IPS-18a (cell line): ENCODE measurements around the gene RNF175.

Source experiments
- H3K27ac ChIP-seq: one replicate; pipeline ENCODE4 v1.5.1; 2013; ENCODE audit warnings: low read length
- H3K27me3 ChIP-seq: one replicate; pipeline ENCODE4 v1.6.1; 2013; ENCODE audit warnings: mild to moderate bottlenecking, low read length; ENCODE audit not compliant: control insufficient read depth, insufficient read depth
- H3K36me3 ChIP-seq: one replicate; pipeline ENCODE4 v1.6.1; 2013; ENCODE audit warnings: low read depth, low read length; ENCODE audit not compliant: control insufficient read depth
- H3K4me1 ChIP-seq: one replicate; pipeline ENCODE4 v1.6.1; 2013; ENCODE audit warnings: low read depth, low read length; ENCODE audit not compliant: control insufficient read depth
- H3K4me3 ChIP-seq: one replicate; pipeline ENCODE4 v1.5.1; 2013; ENCODE audit warnings: low read length
- H3K9ac ChIP-seq: one replicate; pipeline ENCODE4 v1.6.1; 2013; ENCODE audit warnings: mild to moderate bottlenecking, low read length, moderate library complexity
- H3K9me3 ChIP-seq: one replicate; pipeline ENCODE4 v1.6.1; 2013; ENCODE audit warnings: low read depth, low read length; ENCODE audit not compliant: control insufficient read depth

The RNF175 gene

DNA sequence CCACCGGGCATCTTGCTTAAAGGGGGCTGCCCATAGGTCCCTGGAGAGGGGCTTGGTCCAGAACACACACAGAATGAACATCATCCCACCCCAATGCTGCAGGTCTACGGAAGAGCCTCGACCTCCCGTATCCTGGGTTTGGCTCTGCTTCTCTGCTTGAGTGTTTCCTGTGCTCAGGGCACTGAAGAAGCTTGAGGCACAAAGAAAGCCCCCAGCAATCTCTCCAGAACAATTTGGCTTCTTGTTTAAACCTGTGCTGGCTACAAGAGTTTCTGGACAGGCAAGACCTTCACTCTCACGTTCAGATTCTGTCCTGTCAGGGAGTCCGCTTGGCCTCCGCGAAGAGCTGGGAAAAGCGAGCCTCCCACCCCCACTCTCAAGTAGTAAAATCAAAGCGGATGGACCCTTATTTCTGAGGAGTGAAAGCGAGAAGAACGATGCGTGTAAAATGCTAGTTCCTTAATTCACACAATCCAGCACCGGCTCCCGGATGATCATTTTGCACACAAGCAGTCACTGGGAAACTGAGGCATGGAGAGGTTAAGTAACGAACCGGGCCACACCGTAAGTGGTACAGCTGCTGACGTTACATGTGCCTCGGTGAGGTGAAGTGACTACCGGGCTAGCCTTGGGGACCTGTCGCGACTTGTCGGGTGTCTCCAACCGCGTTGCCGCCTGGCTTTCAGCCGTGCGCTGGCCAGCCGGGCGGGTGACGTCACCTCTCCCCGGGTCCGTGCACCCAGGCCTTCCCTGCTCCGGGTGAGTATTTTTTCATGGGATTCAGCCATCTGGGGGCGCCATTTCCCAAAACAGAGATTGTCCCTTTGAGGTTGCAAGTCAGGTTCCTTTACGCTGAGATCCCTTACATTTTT lies 32.2 kb upstream of the RNF175 start:
- no peaks in the 10 kb centered on the region for H3K9me3 ChIP-seq
- peak overlapping the region; percentile 94 for H3K9ac ChIP-seq
- no peaks in the 10 kb centered on the region for H3K36me3 ChIP-seq
- peaks cover 8% of the 10 kb centered on the region for H3K27me3 ChIP-seq
- H3K4me3 ChIP-seq, result peak overlapping the region; percentile 94
- peak overlapping the region; percentile 11 for H3K27ac ChIP-seq
- H3K4me1 ChIP-seq, result peaks cover 35% of the 10 kb centered on the region

DNA sequence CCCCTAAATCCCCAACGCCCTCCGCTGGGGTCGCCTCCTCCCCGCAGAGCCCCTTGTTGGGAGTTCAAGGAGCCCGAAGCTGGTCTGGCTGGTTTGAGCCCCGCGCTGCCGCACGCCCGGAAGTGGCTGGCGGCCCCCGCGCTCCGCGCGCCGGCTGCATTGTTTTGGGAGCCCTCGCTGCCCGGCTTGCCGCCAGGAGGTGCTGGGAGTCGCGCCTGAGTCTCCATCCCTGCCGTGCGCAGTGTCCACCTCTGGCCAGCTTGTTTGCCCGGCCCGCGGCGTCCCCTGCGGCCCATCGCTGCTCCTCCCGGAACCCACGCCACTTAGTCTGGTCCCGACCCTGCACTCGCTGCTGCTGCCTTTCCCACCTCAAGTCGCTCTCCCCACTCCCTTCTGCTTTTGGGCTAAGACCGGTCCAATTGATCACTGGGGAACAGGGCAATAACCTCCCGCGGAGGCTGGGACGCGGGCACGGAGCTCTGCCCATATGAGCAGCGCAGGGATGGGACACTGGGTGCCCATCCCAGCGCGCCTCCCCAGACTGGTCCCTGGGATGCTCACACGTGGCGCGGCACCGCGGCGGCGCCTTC lies 31.2 kb upstream of the RNF175 start:
- H3K9me3 ChIP-seq, result no peaks in the 10 kb centered on the region
- peaks cover 35% of the 10 kb centered on the region for H3K4me1 ChIP-seq
- H3K27ac ChIP-seq, result peak overlapping the region; percentile 80
- peak overlapping the region; percentile 94 for H3K9ac ChIP-seq
- H3K4me3 ChIP-seq, result peak overlapping the region; percentile 94
- H3K36me3 ChIP-seq, result no peaks in the 10 kb centered on the region
- H3K27me3 ChIP-seq, result peaks cover 8% of the 10 kb centered on the region

DNA sequence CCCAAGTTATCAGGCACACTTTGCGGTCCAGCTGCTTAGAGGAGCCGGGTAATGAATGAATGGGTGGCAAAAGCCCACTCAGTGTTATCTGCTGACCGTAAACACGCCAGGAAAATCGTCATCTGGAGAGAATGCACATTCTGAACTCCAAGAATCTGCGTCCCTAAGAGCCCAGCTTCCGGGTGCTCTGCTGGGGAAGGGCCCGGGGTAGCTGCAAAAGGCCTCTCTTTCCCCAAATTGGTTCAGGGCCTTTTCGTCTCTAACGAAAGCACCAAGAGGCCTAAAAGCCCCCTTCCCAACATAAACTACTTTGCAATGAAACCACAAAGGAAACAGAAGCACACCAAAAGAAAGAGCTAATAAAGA lies 30.7 kb upstream of the RNF175 start:
- Histone ChIP-seq H3K9ac (peak overlapping the region; percentile 94), H3K9me3 (no peaks in the 10 kb centered on the region), H3K4me1 (peaks cover 39% of the 10 kb centered on the region), H3K36me3 (peaks cover 5% of the 10 kb centered on the region), H3K27ac (peak overlapping the region; percentile 78), H3K27me3 (peaks cover 8% of the 10 kb centered on the region), H3K4me3 (peak overlapping the region; percentile 94)

DNA sequence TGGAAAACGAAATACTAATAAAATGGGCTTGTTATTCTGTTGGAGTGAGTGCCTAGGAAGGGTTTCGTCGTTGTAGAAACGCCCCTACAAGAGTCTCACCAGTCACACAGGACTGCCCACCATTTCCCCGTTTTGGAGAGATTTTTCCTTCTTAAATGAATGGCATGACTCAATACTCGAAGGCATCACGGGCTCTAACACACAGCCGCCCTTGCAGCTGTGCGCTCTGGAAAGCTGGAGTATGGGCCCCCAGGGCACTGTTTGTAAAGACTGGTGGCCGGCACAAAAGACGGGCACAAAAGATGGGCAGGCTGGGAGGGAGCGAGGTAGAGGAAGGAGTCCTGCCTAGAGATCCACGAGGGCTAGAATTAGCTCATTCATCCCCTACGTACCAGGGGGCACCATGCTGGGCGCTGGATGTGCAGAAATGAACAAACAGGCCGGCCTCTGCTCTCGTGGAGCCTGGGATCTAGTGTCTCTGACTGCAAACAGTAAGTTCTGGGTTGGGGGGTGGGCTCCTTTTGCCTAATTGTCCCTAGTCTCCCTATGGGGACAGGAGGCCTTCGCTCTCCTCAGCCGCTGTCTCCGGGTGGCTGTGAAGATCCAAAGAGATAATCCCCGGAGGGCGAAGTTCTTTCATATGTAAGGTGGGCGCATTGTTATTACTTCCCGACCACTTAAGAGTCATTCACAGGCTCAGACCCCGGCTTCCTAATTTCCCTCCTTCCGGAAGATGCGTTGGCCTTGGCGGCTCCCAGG lies 30.1 kb upstream of the RNF175 start:
- H3K27ac ChIP-seq, result peak overlapping the region; percentile 96
- peak overlapping the region; percentile 94 for H3K4me3 ChIP-seq
- peak overlapping the region; percentile 94 for H3K9ac ChIP-seq

DNA sequence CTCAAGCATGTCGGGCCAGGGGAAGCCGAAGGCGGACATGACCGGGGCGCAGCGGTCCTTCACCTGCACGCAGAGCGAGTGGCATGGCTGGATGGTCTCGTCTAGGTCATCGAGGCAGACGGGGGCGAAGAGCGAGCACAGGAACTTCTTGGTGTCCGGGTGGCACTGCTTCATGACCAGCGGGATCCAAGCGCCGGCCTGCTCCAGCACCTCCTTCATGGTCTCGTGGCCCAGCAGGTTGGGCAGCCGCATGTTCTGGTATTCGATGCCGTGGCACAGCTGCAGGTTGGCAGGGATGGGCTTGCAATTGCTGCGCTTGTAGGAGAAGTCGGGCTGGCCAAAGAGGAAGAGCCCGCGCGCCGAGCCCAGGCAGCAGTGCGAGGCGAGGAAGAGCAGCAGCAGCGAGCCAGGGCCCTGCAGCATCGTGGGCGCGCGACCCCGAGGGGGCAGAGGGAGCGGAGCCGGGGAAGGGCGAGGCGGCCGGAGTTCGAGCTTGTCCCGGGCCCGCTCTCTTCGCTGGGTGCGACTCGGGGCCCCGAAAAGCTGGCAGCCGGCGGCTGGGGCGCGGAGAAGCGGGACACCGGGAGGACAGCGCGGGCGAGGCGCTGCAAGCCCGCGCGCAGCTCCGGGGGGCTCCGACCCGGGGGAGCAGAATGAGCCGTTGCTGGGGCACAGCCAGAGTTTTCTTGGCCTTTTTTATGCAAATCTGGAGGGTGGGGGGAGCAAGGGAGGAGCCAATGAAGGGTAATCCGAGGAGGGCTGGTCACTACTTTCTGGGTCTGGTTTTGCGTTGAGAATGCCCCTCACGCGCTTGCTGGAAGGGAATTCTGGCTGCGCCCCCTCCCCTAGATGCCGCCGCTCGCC lies 28.8 kb upstream of the RNF175 start, which contains the start of gene SFRP2:
Gene SFRP2, minus strand, starts transcription at position 671 of the 864 bp plus-strand sequence. Its CDS starts 248 bp downstream, at position 423.
- Histone ChIP-seq H3K27ac (peak within 1 kb of the TSS; percentile 96), H3K4me1 (peaks cover 37% of the 10 kb centered on the region), H3K9me3 (no peaks in the 10 kb centered on the region), H3K4me3 (peak within 1 kb of the TSS; percentile 94), H3K27me3 (peaks cover 8% of the 10 kb centered on the region), H3K9ac (peak within 1 kb of the TSS; percentile 94), H3K36me3 (peaks cover 23% of the 10 kb centered on the region)

More for the DNA sequence above, 30.1 kb upstream of the RNF175 start:
- H3K4me1 ChIP-seq, result peaks cover 38% of the 10 kb centered on the region
- no peaks in the 10 kb centered on the region for H3K9me3 ChIP-seq
- H3K36me3 ChIP-seq, result peaks cover 11% of the 10 kb centered on the region
- peaks cover 8% of the 10 kb centered on the region for H3K27me3 ChIP-seq

DNA sequence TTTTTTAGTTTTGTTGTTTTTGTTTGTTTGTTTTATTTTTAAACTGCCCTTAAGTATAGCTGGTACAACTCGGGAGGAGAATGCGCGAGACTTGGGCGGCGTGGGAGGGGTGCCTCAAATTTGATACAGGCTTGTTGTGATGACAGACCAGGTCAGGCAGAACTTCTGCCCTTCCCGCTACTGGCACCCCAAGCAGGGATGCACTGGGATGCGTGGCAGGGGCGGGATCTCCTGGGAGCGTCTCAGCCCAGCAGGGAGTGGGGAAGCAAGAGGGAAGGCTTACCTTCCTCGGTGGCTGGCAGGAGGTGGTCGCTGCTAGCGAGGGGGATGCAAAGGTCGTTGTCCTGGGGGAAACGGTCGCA lies 28.2 kb upstream of the RNF175 start:
- Histone ChIP-seq H3K9me3 (no peaks in the 10 kb centered on the region), H3K4me3 (peak overlapping the region; percentile 94), H3K27ac (peak overlapping the region; percentile 96), H3K27me3 (peaks cover 8% of the 10 kb centered on the region), H3K9ac (peak overlapping the region; percentile 94), H3K36me3 (peaks cover 30% of the 10 kb centered on the region), H3K4me1 (peaks cover 33% of the 10 kb centered on the region)

DNA sequence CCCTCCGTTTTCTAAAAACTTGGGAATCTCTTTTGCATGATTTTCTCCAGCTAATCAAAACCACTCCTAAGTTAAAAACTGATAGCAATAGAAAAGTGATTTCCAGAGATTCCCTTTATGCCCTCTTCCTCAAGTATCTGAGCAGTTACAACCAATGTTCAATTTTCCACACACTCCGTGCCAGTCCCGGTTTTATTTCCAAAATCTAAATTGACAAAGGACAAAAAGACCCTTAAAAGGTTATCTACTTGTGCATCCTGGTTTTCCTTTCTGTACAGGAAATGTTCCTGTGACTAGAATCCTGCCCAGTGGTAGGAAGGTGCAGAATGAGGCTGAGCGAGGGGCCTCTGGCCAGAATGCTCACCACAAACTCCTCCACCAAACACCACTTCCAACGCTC lies 27.8 kb upstream of the RNF175 start:
- peak overlapping the region; percentile 94 for H3K9ac ChIP-seq
- H3K36me3 ChIP-seq, result peaks cover 34% of the 10 kb centered on the region
- peak overlapping the region; percentile 10 for H3K27ac ChIP-seq
- peaks cover 33% of the 10 kb centered on the region for H3K4me1 ChIP-seq
- H3K27me3 ChIP-seq, result peaks cover 8% of the 10 kb centered on the region
- H3K9me3 ChIP-seq, result no peaks in the 10 kb centered on the region
- H3K4me3 ChIP-seq, result peak overlapping the region; percentile 94

DNA sequence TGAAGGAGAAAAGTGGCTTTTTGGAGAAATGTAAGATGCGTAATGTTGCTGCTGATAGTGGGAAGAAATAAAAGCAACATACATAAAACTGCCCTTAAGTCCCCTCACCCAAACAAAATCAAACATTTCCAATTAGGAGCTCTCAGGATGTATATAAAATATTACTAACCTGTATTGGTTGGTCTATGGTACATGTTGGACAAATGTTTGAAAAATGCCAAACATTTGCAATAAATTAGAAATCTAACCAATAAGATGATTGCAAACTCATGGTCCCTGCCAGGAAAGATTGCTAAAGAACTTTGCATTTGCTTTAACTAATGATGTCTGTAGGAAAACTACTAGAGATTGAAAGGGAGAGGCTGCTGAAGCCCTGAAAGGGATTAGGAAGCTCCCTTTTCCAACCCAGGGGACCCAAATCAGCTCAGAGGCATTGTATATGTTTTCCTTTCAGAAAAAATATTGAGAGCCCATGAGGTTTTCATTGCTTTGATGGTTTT lies 27.3 kb upstream of the RNF175 start:
- Histone ChIP-seq H3K27ac (no peak overlapping the region), H3K9ac (peak overlapping the region; percentile 94), H3K9me3 (no peaks in the 10 kb centered on the region), H3K36me3 (peaks cover 39% of the 10 kb centered on the region), H3K4me3 (peak overlapping the region; percentile 94), H3K4me1 (peaks cover 37% of the 10 kb centered on the region), H3K27me3 (peaks cover 6% of the 10 kb centered on the region)

DNA sequence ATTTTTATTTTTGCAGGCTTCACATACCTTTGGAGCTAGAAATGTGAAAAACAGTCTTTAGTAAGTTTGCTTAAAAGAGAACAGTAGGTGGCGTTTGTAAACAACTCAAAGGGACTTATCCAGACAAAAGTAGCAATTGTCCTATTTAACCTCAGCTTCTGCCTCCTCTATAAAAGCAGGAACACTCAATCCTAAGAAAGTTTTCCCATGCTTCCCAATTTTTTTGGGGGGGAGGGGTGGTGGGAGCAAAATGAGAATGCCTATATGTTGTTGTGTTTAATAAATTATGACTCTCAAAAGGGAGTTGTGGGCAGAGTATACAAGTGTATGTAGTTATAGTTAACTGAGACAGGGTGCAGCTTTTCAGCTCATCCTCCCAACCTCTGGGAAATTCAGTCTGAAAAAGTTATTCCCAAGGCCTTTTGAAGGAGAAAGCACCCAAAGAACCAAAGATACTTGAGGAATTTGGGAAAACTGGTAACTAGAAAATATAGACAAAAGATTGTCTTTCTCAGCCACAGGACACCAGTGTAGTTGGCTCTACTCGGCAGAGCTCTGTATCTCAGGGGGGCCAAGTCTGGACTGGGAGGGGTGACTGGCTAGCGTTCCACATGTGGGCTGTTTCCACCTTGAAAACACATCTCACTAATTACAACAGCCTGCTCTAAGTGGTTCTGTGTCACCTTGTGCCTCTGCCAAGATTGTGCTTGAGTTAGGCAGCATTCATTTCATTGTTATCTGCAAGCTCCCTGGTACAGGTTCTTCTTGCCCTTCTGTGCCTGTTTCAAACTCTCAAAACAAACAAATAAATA lies 26.3 kb upstream of the RNF175 start:
- Histone ChIP-seq H3K27ac (no peak overlapping the region), H3K27me3 (no peaks in the 10 kb centered on the region), H3K36me3 (peaks cover 48% of the 10 kb centered on the region), H3K4me1 (peaks cover 34% of the 10 kb centered on the region), H3K4me3 (peak overlapping the region; percentile 94), H3K9me3 (no peaks in the 10 kb centered on the region), H3K9ac (peak overlapping the region; percentile 94)

DNA sequence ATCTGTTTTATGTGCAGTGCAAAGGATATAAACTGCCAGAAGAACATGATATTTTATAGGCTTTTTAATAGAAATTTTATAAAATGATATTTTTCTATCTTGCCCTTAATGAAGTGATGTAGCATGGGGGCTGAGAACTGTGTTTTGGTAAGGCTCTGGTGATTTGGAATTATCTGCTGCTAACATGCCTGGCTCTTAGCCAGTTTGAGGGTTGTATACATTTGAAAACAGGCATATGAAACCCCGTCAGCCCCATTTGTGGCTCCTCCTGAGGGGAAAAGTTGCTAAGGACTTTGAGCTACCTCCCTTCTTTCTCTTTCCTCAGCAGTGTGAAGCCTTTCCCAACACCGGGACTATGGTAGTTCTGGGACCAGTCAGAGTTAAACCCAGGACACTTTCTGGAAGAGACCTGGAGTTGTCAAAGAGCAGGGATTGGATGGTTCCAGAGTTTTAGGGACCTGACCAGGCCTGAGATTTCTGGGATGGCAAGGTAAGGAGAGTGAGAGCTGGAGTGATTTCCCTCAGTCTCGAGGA lies 24.4 kb upstream of the RNF175 start:
- no peaks in the 10 kb centered on the region for H3K27me3 ChIP-seq
- H3K36me3 ChIP-seq, result peaks cover 58% of the 10 kb centered on the region
- no peak overlapping the region for H3K27ac ChIP-seq
- H3K9me3 ChIP-seq, result no peaks in the 10 kb centered on the region
- peak overlapping the region; percentile 94 for H3K4me3 ChIP-seq
- peaks cover 33% of the 10 kb centered on the region for H3K4me1 ChIP-seq
- H3K9ac ChIP-seq, result no peak overlapping the region
